SHP77 treated with DMSO at 0.1 percent for 48 hours (cell line): Measurements from ENCODE around the gene SKIC2.
"Not testable (repeated sequence)": the region's sequence is repeated elsewhere in the genome, so short reads cannot be mapped to it uniquely, and the experiment has no call there.

Experiments
- DNase-seq: peaks from one replicate; lab custom pipeline; 2025; lab: John Stamatoyannopoulos, UW

Gene SKIC2

GRCh38 chr6:32004864-32005537, 46.0 kb downstream of the SKIC2 start:
- not testable (repeated sequence) for DNase-seq

DNA sequence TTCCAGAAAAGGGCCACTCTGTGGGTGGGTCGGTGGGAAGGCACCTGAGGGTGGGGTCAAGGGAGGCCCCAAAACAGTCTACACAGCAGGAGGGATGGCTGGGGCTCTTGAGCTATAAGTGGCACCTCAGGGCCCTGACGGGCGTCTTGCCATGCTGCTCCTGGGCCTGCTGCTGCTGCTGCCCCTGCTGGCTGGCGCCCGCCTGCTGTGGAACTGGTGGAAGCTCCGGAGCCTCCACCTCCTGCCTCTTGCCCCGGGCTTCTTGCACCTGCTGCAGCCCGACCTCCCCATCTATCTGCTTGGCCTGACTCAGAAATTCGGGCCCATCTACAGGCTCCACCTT, 46.5 kb downstream of the SKIC2 start:
- DNase-seq, result not testable (repeated sequence)

GRCh38 chr6:32005991-32006529, 47.1 kb downstream of the SKIC2 start:
- not testable (repeated sequence) for DNase-seq

GRCh38 chr6:32007086-32007485, 48.1 kb downstream of the SKIC2 start:
- DNase-seq, result not testable (repeated sequence)

DNA sequence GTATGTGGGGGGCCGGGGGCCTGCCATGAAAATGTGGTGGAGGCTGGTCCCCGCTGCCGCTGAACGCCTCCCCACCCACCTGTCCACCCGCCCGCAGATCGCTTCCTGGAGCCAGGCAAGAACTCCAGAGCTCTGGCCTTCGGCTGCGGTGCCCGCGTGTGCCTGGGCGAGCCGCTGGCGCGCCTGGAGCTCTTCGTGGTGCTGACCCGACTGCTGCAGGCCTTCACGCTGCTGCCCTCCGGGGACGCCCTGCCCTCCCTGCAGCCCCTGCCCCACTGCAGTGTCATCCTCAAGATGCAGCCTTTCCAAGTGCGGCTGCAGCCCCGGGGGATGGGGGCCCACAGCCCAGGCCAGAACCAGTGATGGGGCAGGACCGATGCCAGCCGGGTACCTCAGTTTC, 49.1 kb downstream of the SKIC2 start:
- DNase-seq, result not testable (repeated sequence)

DNA sequence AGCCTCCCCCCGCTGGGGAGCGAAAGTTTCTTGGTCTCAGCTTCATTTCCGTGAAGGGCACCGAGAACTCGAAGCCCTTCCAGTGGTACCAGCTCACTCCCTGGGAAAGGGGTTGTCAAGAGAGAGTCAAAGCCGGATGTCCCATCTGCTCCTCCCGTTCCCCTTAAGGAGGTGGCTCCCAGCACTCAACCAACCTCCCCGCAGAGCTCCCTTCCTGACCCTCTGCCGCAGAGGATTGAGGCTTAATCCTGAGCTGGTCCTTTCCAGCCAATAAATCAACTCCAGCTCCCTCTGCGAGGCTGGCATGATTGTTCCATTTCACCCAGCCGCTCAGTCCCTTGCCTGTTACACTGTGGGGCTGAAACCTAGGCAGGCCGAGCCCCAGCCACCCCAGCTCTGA, 49.6 kb downstream of the SKIC2 start:
- DNase-seq, result not testable (repeated sequence)

DNA sequence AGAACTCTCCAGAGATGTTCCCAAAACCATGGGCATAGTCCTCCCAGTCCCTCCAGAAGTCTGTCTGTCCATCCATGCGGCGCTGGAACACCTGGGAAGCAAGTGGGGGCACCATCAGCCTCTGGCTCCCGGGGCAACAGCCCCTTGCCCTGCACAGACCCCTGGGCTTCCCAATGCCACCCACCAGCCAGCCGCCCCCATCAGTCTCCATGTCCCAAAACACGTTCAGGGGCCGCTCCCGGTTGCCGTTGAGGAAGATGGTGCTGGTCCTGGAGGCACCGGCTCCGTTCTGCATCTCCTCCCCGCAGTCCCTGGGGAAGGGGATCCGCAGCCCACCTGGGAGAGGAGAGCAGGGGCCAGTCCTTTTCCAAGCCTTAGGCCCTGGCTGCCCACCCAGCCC, 50.6 kb downstream of the SKIC2 start:
- DNase-seq, result not testable (repeated sequence)

DNA sequence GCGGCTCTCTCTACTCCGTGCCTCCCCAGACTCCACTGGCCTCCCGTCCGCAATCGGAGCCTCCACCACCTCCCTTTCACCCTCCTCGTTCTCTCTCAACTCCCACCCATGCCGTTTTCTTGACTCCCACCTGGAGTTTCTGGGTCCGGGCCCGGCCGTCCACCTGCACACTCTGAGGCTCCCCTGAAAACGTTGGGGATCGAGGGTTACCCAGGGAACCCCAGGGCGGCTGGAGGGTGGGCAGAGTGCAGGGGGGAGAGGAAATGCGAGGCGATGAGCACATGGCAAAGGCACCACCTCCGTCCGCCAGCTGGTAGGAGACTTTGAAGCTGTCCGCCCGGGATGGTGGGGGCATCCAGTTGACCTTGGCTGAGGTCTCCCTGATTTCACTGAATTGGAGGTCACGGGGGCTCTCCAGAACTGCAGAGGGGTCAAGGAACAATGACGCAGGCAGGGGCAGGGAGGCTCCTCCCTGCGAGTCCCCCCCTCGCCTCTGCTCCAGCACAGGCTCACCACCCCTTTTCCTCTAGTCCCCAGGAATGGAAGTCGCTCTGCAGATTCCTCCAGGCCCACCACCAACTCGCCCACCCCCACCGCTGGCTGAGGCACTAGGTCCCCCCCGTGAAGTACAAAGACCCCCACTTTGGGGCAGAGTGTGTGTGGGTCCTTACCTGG, 52.0 kb downstream of the SKIC2 start:
- not testable (repeated sequence) for DNase-seq

- not testable (repeated sequence) for DNase-seq
Observed at GRCh38 chr6:32012941-32013617, 54.1 kb downstream of the SKIC2 start.

GRCh38 chr6:32013738-32014137, 54.8 kb downstream of the SKIC2 start:
- DNase-seq, result not testable (repeated sequence)

- not testable (repeated sequence) for DNase-seq
Observed at GRCh38 chr6:32014547-32014946, 55.6 kb downstream of the SKIC2 start, which contains the start of gene C4B. Gene C4B (plus strand): TSS chr6:32014795. CDS start chr6:32014846, 51 bp downstream.
